HG03558 (cell line): ENCODE data around the gene SPA17.

ENCODE experiments used
- ATAC-seq: cut with Tn5 transposase; IDR thresholded peaks from one replicate; pipeline ENCODE4 v1.9.1; 2021; ENCODE audit warnings: moderate number of reproducible peaks; ENCODE audit not compliant: unreplicated experiment; ENCODE audit errors: extremely low read depth

Gene SPA17

DNA sequence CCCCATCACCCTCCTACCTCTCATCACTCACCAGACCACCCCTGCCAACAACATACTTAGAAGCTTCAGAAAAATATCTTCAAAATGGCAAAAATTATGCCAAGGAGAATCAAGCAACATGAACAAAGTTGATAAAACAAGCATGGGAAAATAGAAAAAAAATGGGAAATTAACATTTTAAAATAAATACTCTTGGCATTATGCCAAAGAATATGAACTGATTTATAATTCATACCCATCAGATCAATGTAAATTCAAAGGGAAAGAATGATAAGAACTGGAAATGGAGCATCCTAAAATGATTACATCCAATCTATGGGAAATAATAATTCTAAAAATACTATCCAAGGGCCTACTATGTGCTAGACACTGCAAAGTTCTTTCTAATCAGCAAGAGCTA, 12.2 kb upstream of the SPA17 start:
- ATAC-seq, result no peak

DNA sequence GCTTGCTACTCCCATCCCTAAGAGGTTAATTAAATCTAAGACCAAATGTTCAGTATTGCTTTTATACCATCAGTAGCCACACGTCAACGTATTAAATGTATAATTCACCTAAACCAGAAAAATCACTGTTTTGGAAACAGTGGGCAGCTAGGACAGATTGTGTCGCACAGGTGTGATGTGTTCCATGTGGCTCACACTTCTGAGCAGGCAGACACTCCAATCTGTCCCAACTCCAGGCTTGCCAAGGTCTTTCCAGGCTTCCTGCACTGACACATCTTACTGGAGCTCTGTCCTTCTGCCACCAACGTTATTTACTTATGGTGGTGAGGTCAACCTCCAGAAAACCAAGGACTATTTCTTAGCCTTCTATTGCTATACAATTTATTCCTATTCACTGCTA, 11.6 kb upstream of the SPA17 start:
- ATAC-seq, result no peak

- ATAC-seq, result no peak
Observed at GRCh38 chr11:124663861-124664260, 9.8 kb upstream of the SPA17 start.

DNA sequence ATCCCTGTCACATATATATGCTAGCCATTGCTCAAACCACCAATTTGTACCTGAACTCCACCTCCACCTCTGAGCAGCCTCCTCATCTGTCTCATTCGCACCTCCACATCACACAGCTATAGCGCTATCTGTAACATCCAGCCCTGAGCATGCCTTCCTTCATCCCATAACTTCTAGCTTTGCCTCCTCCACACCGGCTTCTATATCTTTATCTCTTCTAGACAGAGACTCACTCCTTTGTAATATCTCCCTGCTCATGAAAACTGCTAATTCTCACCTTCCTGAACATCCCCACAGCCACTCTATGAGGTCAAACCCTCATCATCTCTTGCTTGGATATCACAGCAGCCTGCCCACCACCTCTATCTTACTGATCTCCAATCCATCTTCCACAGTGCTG, 6.1 kb upstream of the SPA17 start:
- ATAC-seq, result no peak

DNA sequence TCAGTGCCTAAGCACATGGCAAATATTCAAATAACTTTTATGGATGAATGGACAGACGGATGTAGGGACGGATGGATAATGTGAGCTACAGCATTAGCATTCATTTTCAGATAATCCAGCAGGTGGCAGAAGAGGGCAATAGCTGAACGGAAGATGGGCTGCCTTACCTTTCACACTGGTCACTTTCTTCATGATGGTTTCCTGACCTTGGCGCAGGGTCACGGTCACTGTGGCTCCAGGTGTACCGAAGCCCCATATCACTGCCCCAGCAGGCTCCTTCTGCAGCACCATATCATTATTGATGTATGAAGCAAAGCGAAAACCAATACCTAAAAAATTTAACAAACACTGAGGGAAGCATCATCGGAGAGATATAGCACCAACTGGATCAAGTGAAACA, 4.5 kb upstream of the SPA17 start:
- ATAC-seq, result no peak

DNA sequence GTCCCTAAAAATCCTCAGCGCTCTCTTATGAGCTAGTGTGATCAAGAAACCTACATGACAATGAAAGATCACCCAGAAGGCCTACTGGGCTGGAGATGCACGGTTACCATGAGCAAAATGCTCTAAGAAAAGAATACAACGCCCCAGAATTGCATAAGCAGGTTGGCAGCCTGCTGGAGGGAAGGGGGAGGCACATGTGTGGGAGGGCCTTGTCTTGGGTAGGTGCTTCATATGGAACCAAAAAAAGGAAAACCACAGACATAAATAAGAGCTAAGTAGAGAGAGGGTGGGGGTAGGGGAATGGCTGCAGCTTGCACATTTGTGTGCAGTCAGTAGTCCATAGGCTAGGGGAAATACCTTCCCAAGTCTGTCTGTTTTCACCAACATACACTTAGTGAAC, 3.0 kb upstream of the SPA17 start:
- no peak for ATAC-seq

- no peak for ATAC-seq
Observed at GRCh38 chr11:124672536-124673215, 1.0 kb upstream of the SPA17 start.

- ATAC-seq, result no peak
Observed at GRCh38 chr11:124674168-124674517, 439 bp downstream of the SPA17 start.

DNA sequence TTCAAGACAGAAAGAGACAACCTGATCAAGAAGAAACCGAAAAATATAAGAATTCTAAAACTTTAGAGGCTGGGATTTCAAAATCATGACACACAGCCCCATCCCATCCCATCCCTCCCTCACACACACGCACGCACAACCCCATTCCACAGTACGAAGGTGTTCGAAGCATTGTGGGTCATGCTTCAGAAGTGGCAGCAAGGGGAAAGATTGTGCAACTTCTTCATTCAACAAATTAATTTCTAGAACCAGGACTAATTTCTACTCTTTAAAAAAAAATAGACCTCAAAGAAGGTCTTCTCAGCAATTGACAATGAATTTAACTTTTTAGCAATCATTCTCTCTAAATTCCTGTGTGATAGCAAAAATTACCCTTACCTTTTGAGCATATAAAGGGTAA, 867 bp downstream of the SPA17 start:
- ATAC-seq, result no peak

DNA sequence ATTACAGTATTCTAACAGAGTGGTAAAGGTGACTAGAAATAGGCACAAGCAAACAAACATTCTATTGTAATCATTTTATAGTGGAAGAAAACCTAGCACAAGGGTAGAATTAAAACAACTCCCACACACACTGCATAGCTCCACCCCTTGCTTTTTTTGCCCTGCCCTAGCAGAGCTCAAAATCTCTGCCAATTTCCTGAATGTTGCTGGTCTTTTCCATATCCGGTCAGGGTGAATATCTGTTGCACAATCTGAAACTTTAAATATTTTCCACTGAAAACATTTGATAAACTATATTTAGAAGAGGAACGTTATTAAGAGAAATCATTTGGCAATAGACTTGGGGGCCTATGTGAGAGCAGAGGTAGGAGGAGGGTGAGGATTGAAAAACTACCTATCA, 2.7 kb downstream of the SPA17 start:
- no peak for ATAC-seq

DNA sequence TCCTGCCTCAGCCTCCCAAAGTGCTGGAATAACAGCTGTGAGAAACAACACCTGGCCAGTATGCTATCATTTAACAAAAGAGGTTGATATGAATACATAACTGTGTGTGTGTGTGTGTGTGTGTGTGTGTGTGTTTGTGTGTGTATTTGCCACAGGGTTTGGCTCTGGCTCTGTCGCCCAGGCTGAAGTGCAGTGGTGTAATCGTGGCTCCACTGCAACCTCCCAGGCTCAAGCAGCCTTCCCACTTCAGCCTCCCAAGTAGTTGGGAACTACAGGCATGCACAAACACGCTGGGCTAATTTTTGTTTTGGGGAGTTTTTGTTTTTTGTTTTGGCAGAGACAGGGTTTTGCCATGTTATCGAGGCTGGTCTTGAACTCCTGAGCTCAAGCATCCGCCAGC, 4.7 kb downstream of the SPA17 start:
- no peak for ATAC-seq

DNA sequence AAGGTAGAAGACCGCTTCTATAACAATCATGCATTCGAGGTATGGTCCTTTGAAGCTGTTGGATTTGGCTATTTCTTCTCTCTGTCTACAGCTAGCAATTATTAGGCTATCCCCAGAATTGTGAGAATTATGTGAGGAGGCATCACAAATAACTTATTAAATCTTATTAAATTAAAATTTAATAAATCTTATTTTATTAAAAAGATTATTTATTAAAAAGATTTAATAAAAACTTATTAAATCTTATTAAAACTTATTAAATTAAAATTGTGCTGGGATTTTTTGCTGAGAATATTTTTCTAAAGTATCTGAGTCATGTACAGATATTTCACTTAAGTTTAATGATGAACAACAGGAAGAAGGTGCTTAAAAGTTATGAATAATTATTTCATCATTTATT, 7.7 kb downstream of the SPA17 start:
- ATAC-seq, result no peak

GRCh38 chr11:124682443-124682842, 8.7 kb downstream of the SPA17 start:
- ATAC-seq, result no peak

GRCh38 chr11:124693142-124693541, 19.4 kb downstream of the SPA17 start:
- no peak for ATAC-seq

- no peak for ATAC-seq
Observed at GRCh38 chr11:124699547-124699946, 25.8 kb downstream of the SPA17 start.

GRCh38 chr11:124700028-124700427, 26.3 kb downstream of the SPA17 start:
- no peak for ATAC-seq

- ATAC-seq, result no peak
Observed at GRCh38 chr11:124707829-124708228, 34.1 kb downstream of the SPA17 start.

GRCh38 chr11:124712392-124712791, 38.7 kb downstream of the SPA17 start:
- no peak for ATAC-seq

GRCh38 chr11:124716591-124716990, 42.9 kb downstream of the SPA17 start:
- no peak for ATAC-seq

DNA sequence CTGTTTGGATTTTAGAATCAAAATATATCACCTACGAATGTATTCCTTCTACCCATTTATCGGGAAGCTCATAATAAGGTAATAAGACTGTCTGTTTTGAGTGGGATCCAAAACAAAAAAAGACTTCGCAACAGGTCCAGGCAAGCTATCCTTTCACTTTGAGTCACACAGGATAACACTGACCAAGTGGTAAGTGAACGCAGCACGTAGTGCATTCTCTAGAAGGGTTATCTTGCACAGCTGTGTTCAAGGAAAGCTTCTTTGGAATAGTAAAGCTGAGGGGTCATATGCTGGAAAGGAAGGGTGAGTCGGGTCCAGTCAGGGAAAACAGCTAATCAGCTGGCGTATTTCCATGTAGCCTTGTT, 43.7 kb downstream of the SPA17 start:
- no peak for ATAC-seq

DNA sequence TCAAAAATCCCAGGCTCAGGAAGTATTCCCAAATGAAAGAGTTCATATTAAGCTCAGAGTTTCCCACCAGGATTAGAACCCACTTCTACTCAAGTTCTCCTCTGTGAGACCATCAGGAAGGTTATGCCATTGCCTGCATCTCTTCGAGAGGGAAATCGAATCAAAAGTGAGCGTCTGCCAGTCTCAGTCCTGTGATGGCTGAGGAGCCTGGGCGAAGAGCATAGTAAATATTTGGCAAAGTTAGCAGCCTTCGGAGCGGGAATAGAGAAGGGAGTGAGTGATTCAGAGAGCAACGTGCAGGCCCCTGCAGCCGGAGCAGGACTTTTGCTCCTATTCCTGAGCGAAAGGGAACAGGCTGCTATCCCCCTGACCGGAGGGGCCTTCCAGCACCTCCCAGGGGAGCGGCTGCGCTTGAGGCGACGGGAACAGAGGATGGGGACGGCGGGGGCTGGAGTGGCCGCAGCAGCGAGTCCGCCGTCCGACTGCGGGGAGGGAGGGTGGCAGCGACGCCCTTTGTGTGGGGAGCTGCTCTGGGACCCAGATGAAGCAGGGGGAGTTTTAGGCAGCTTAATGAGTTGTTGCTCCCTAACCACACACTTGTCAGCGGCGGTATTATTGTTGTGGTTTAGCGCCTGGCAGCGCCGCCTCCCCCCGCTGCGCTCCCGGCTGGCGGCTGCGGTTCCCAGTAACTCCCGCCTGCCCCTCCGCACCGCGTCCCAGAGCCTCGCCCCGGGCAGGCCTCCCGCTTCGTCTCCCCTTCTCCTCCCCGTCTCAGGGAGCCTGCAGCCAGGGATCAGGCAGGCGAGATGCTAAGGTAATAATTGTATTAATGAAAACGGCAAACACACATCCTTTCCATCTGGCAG, 44.3 kb downstream of the SPA17 start:
- ATAC-seq, result no peak

GRCh38 chr11:124718801-124719200, 45.1 kb downstream of the SPA17 start:
- ATAC-seq, result no peak
